SK-N-SH treated with all-trans-retinoic acid at 6 μM for 48 hours (cell line): Measurements from ENCODE around the gene RALGPS1.
A peak's percentile ranks its signal among the peaks of the same experiment; 100 is the strongest.

Experiments
- ATAC-seq: fragments of 200-7000 bp; cut with Tn5 transposase; 3 replicates; pipeline ENCODE4 v1.9.1; 2020; ENCODE audit warnings: mild to moderate bottlenecking, moderate library complexity
- ARNTL ChIP-seq: fragments of 450-650 bp; formaldehyde crosslinking; IDR thresholded peaks from 2 replicates; pipeline ENCODE4 v1.5.0; 2020; ENCODE audit warnings: low read depth, mild to moderate bottlenecking, moderate library complexity, borderline replicate concordance
- CREB5 ChIP-seq: fragments of 250-450 bp; sonication (Bioruptor Pico); IDR thresholded peaks from 2 replicates; pipeline ENCODE4 v1.5.1; 2020; ENCODE audit warnings: low read depth, mild to moderate bottlenecking, moderate library complexity
- GLIS3 ChIP-seq: fragments of 250-450 bp; sonication (Bioruptor Pico); IDR thresholded peaks from 2 replicates; pipeline ENCODE4 v1.5.0; 2020; ENCODE audit warnings: mild to moderate bottlenecking, moderate library complexity
- ISL1 ChIP-seq: fragments of 250-450 bp; sonication (Bioruptor Pico); IDR thresholded peaks from 2 replicates; pipeline ENCODE4 v2.1.2; 2022; ENCODE audit warnings: mild to moderate bottlenecking, moderate library complexity
- OSR1 ChIP-seq: fragments of 250-450 bp; sonication (Bioruptor Pico); IDR thresholded peaks from 2 replicates; pipeline ENCODE4 v1.8.0; 2022; ENCODE audit warnings: moderate library complexity, mild to moderate bottlenecking, inconsistent platforms
- PATZ1 ChIP-seq: fragments of 250-450 bp; sonication (Bioruptor Pico); IDR thresholded peaks from 2 replicates; pipeline ENCODE4 v1.8.0; 2020; ENCODE audit warnings: mild to moderate bottlenecking, moderate library complexity, borderline replicate concordance
- POU6F1 ChIP-seq: fragments of 250-450 bp; sonication (Bioruptor Pico); IDR thresholded peaks from 2 replicates; pipeline ENCODE4 v1.8.0; 2021; ENCODE audit warnings: low read depth, mild to moderate bottlenecking, moderate library complexity, borderline replicate concordance
- SNAI2 ChIP-seq: fragments of 250-450 bp; sonication (Bioruptor Pico); IDR thresholded peaks from 2 replicates; pipeline ENCODE4 v1.5.0; 2020; ENCODE audit warnings: mild to moderate bottlenecking, moderate library complexity
- TCF4 ChIP-seq: fragments of 250-450 bp; sonication (Bioruptor Pico); IDR thresholded peaks from 2 replicates; pipeline ENCODE4 v1.8.0; 2021; ENCODE audit warnings: mild to moderate bottlenecking, moderate library complexity, borderline replicate concordance
- TOX ChIP-seq: fragments of 250-450 bp; sonication (Bioruptor Pico); IDR thresholded peaks from 2 replicates; pipeline ENCODE4 v1.8.0; 2021; ENCODE audit warnings: mild to moderate bottlenecking, moderate library complexity, borderline replicate concordance
- TSHZ2 ChIP-seq: fragments of 250-450 bp; sonication (Bioruptor Pico); IDR thresholded peaks from 2 replicates; pipeline ENCODE4 v1.5.0; 2020; ENCODE audit warnings: mild to moderate bottlenecking, moderate library complexity
- ZC3H10 ChIP-seq: fragments of 250-450 bp; sonication (Bioruptor Pico); IDR thresholded peaks from 2 replicates; pipeline ENCODE4 v1.5.1; 2021; ENCODE audit warnings: mild to moderate bottlenecking, moderate library complexity
- ZFP3 ChIP-seq: fragments of 250-450 bp; sonication (Bioruptor Pico); IDR thresholded peaks from 2 replicates; pipeline ENCODE4 v1.5.0; 2020; ENCODE audit warnings: mild to moderate bottlenecking, moderate library complexity
- ZFP30 ChIP-seq: fragments of 450-650 bp; formaldehyde crosslinking; IDR thresholded peaks from 2 replicates; pipeline ENCODE4 v1.5.0; 2022; ENCODE audit warnings: mild to moderate bottlenecking, moderate library complexity
- ZNF70 ChIP-seq: fragments of 450-650 bp; formaldehyde crosslinking; IDR thresholded peaks from 2 replicates; pipeline ENCODE4 v1.5.0; 2020; ENCODE audit warnings: mild to moderate bottlenecking, moderate library complexity

RALGPS1 gene

GRCh38 chr9:127004946-127005769 is 90.6 kb downstream of the RALGPS1 start:
- no peak for ATAC-seq
- TF ChIP-seq ARNTL (CRISPR knock-in tag) (no peak), ZFP3 (CRISPR knock-in tag) (peak; percentile 59), ISL1 (CRISPR knock-in tag) (no peak)

DNA sequence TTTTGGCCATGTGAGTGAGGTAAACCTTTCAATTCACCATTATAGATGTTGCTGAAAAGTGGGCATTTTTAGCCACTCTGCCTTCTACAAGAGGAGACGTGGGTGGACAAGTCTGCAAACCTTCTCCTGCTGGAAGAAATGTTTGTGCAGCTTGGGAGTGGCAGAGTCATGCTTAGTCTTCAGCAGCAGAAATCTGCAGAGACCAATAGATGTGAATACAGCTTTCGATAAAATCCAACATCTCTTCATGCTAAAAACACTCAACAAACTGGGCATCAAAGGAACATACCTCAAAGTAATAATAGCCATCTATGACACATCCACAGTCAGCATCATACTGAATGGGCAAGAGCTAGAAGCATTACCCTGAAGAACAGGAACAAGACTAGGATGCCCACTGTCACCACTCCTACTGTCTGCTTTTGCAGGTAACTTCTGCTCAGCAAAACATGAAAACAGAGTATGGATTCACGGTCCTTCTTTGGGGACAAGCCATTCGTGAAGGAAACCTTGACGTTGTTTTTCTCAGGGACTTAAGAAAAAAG is 91.3 kb downstream of the RALGPS1 start:
- no peak for ATAC-seq
- no peak for TF ChIP-seq ZFP3 (CRISPR knock-in tag)
- no peak for TF ChIP-seq OSR1
- no peak for TF ChIP-seq TCF4
- no peak for TF ChIP-seq PATZ1 (CRISPR knock-in tag)
- TF ChIP-seq SNAI2 (CRISPR knock-in tag), result no peak
- TF ChIP-seq POU6F1 (CRISPR knock-in tag), result no peak
- TF ChIP-seq ARNTL (CRISPR knock-in tag), result no peak
- TF ChIP-seq GLIS3, result no peak
- TF ChIP-seq TOX, result no peak
- TF ChIP-seq CREB5 (CRISPR knock-in tag), result no peak
- TF ChIP-seq ISL1 (CRISPR knock-in tag), result no peak
- no peak for TF ChIP-seq TSHZ2
- TF ChIP-seq, all 23 proteins: peak for 0

- no peak for ATAC-seq
- no peak for TF ChIP-seq ZFP3 (CRISPR knock-in tag)
- TF ChIP-seq SNAI2 (CRISPR knock-in tag), result no peak
- no peak for TF ChIP-seq ZNF70
- TF ChIP-seq ISL1 (CRISPR knock-in tag), result no peak
- no peak for TF ChIP-seq ZC3H10 (CRISPR knock-in tag)
- TF ChIP-seq, all 23 proteins: peak for 0
Observed at GRCh38 chr9:127007638-127008037, 93.1 kb downstream of the RALGPS1 start.

DNA sequence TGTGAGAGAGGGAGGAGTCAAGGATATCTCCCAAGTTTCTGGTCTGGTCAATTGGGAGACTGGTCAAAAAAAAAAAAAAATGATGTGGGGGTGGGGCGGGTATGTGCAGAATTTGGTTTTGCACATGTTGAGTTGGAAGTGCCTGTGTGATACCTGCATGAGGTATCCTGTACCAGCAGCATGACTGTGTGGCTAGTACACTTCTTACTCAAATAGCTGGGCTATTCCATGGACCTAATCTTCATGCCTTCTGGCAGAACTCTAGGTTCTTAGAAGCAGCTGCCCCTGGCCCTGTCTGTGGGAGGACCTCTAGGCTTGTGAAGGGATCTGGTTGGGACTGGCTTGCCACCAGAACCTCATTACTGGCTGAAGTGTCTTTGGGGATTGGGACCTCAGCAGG is 93.5 kb downstream of the RALGPS1 start:
- no peak for TF ChIP-seq GLIS3
- TF ChIP-seq ZFP3 (CRISPR knock-in tag), result no peak
- TF ChIP-seq ZFP30 (CRISPR knock-in tag), result no peak
- TF ChIP-seq CREB5 (CRISPR knock-in tag), result no peak
- TF ChIP-seq PATZ1 (CRISPR knock-in tag), result no peak
- TF ChIP-seq, all 23 proteins: peak for 0

More for the DNA sequence above, 93.5 kb downstream of the RALGPS1 start:
- no peak for ATAC-seq
